GM18909 (cell line): ENCODE data around the gene CDH16.
"Not testable (repeated sequence)": the region's sequence is repeated elsewhere in the genome, so short reads cannot be mapped to it uniquely, and the experiment has no call there.

Experiments
- ATAC-seq: cut with Tn5 transposase; IDR thresholded peaks from one replicate; pipeline ENCODE4 v1.9.1; 2021; ENCODE audit warnings: mild to moderate bottlenecking; ENCODE audit not compliant: unreplicated experiment, poor library complexity

Gene CDH16

GRCh38 chr16:66880288-66881013, 38.2 kb downstream of the CDH16 start, which contains the start of gene PDP2:
Gene PDP2, plus strand, starts transcription at chr16:66880515. Its CDS starts 3,770 bp downstream, at chr16:66884285.
- ATAC-seq: peak; percentile 94

- ATAC-seq: peak; percentile 36
These were observed 40.6 kb downstream of the CDH16 start for GRCh38 chr16:66878067-66878466.

GRCh38 chr16:66874079-66874775, 44.5 kb downstream of the CDH16 start:
- ATAC-seq: no peak

- ATAC-seq: no peak
These were observed 45.0 kb downstream of the CDH16 start for GRCh38 chr16:66873685-66874055.

- peak; percentile 86 for ATAC-seq
These were observed 45.6 kb downstream of the CDH16 start for GRCh38 chr16:66872943-66873684.

- no peak for ATAC-seq
These were observed 46.1 kb downstream of the CDH16 start for GRCh38 chr16:66872559-66872942.

- no peak for ATAC-seq
These were observed 46.8 kb downstream of the CDH16 start for GRCh38 chr16:66871840-66872239.

- ATAC-seq: not testable (repeated sequence)
These were observed 47.3 kb downstream of the CDH16 start for GRCh38 chr16:66871363-66871762.

GRCh38 chr16:66869424-66869823, 49.3 kb downstream of the CDH16 start:
- no peak for ATAC-seq

GRCh38 chr16:66863707-66864106, 55.0 kb downstream of the CDH16 start:
- no peak for ATAC-seq

- no peak for ATAC-seq
These were observed 56.6 kb downstream of the CDH16 start for GRCh38 chr16:66862023-66862520.

- no peak for ATAC-seq
These were observed 59.2 kb downstream of the CDH16 start for GRCh38 chr16:66859397-66860068.

- no peak for ATAC-seq
These were observed 59.8 kb downstream of the CDH16 start for GRCh38 chr16:66858740-66859396.
